HepG2 (cell line): Measurements from ENCODE around the gene MFAP2. TPM values are rescaled to one million over a fixed set of nuclear protein-coding genes. Genes with fewer than 3 reads are reported as not detected.

Experiments used
- ATAC-seq: fragments of 200-7000 bp; cut with Tn5 transposase; 3 replicates; pipeline ENCODE4 v1.9.1; 2020; ENCODE audit warnings: mild to moderate bottlenecking, moderate library complexity
- BruUV-seq: library from RNA; stranded (reverse); fragments of 400-500 nt; replicated peaks from 2 replicates; lab custom pipeline; 2021; lab: Mats Ljungman, UMichigan
- CTCF ChIA-PET: fragments of 300-600 bp; formaldehyde crosslinking; extraction: SDS; loops from one replicate; lab custom pipeline; 2021; ENCODE audit warnings: low total read pairs, inconsistent platforms, low intra/inter-chr PET ratio; lab: Yijun Ruan, JAX
- POLR2A ChIA-PET: fragments of 350-600 bp; sonication (Branson Sonifier 250); formaldehyde crosslinking; loops from one replicate; lab custom pipeline; 2020; ENCODE audit warnings: antibody characterized with exemption, inconsistent platforms; lab: Yijun Ruan, JAX
- DNase-seq: peaks from one replicate; pipeline ENCODE4 v3.0.0-alpha.2; 2015; ENCODE audit warnings: low spot score
- FAIRE-seq: peaks from 3 replicates; lab custom pipeline; 2011; peaks lifted over from hg19 to GRCh38; lab: Jason Lieb, UNC
- H2AFZ ChIP-seq: one replicate; pipeline ENCODE4 v1.6.1; 2011; ENCODE audit warnings: low read length, inconsistent platforms
- H3K27ac ChIP-seq: fragments of 300-600 bp; 3 replicates; pipeline ENCODE4 v1.8.0; 2011; ENCODE audit warnings: mixed run types, mild to moderate bottlenecking, mixed read lengths, low read length, inconsistent platforms; ENCODE audit not compliant: insufficient read depth; ENCODE audit errors: extremely low read length
- H3K27me3 ChIP-seq, 2 experiments: fragments of 200-600 bp in 1 of 2; 2 replicates in 1 of 2; 3 replicates in 1 of 2; pipeline versions ENCODE4 v1.6.0 to v1.8.0; 2011; ENCODE audit warnings: low read length in 2 of 2, mild to moderate bottlenecking in 2 of 2, moderate library complexity in 2 of 2, inconsistent platforms in 1 of 2; ENCODE audit not compliant: insufficient read depth in 2 of 2, control insufficient read depth in 1 of 2
- H3K36me3 ChIP-seq, 2 experiments: fragments of 200-600 bp in 1 of 2; replicated peaks in 1 of 2; 2 replicates in 1 of 2; 3 replicates in 1 of 2; pipeline versions ENCODE4 v1.5.1 to v1.8.0; 2011; ENCODE audit warnings: low read length in 2 of 2, inconsistent platforms in 1 of 2; ENCODE audit not compliant: insufficient read depth in 2 of 2, control insufficient read depth in 1 of 2
- H3K4me1 ChIP-seq: 2 replicates; pipeline ENCODE4 v1.5.1; 2012; ENCODE audit warnings: low read length, inconsistent platforms; ENCODE audit not compliant: insufficient read depth
- H3K4me2 ChIP-seq: 2 replicates; pipeline ENCODE4 v1.6.0; 2011; ENCODE audit warnings: low read depth, low read length, inconsistent platforms
- H3K4me3 ChIP-seq, 3 experiments: fragments of 200-600 bp in 1 of 3; sonication (generic), shearing (Covaris generic) in 1 of 3; replicated peaks in 1 of 3; 2 replicates each; pipeline ENCODE4 v1.5.1; 2011 to 2016; ENCODE audit warnings: low read length in 3 of 3, inconsistent platforms in 2 of 3, low read depth in 2 of 3, mild to moderate bottlenecking in 2 of 3, control low read depth in 1 of 3, mixed read lengths in 1 of 3; ENCODE audit not compliant: insufficient read depth in 1 of 3
- H3K79me2 ChIP-seq: one replicate; pipeline ENCODE4 v1.6.1; 2011; ENCODE audit warnings: low read length, inconsistent platforms; ENCODE audit not compliant: insufficient read depth
- H3K9ac ChIP-seq: 2 replicates; pipeline ENCODE4 v1.6.0; 2011; ENCODE audit warnings: mild to moderate bottlenecking, low read depth, low read length, inconsistent platforms; ENCODE audit not compliant: insufficient read depth
- H3K9me3 ChIP-seq: 2 replicates; pipeline ENCODE4 v1.5.1; 2012; ENCODE audit warnings: mild to moderate bottlenecking, low read length
- H4K20me1 ChIP-seq: 2 replicates; pipeline ENCODE4 v1.6.0; 2011; ENCODE audit warnings: inconsistent platforms, mild to moderate bottlenecking, low read length, moderate library complexity; ENCODE audit not compliant: insufficient read depth
- AGO1 ChIP-seq: fragments of 200-400 bp; formaldehyde crosslinking; IDR thresholded peaks from 2 replicates; pipeline ENCODE4 v1.6.1; 2017; ENCODE audit warnings: mild to moderate bottlenecking, low read depth, low read length, moderate library complexity; ENCODE audit not compliant: poor library complexity, severe bottlenecking
- BRD4 ChIP-seq: sonication (generic); formaldehyde crosslinking; IDR thresholded peaks from 2 replicates; pipeline ENCODE4 v1.4.0; 2020; ENCODE audit warnings: missing genetic modification reagents
- GMEB2 ChIP-seq: IDR thresholded peaks from 2 replicates; pipeline ENCODE4 v1.6.1; 2016; ENCODE audit warnings: missing biosample characterization, missing genetic modification reagents, low read depth
- GTF3A ChIP-seq: sonication (generic); formaldehyde crosslinking; conservative IDR thresholded peaks from 2 replicates; pipeline ENCODE4 v1.4.0; 2020; ENCODE audit warnings: mild to moderate bottlenecking, missing genetic modification reagents
- THAP9 ChIP-seq: sonication (generic); formaldehyde crosslinking; IDR thresholded peaks from 2 replicates; pipeline ENCODE4; 2020; ENCODE audit warnings: missing genetic modification reagents, mild to moderate bottlenecking, borderline replicate concordance
- WGBS: methylation state at CpG from one replicate; pipeline ENCODE4 v1.1.6; 2017; ENCODE audit warnings: low lambda C conversion rate; 5-methylcytosine and 5-hydroxymethylcytosine counted together
- in situ Hi-C: cut with HindIII; loops from 2 replicates; pipeline ENCODE4 v1.10.0; 2017; ENCODE audit warnings: low pct_unique_long_range_greater_than_20kb; ENCODE audit not compliant: extremely low pct_ligation_motif_present
- intact Hi-C: fragments of 100-400 bp; cut with micrococcal nuclease; formaldehyde crosslinking; loops from one replicate; pipeline ENCODE4 v1.10.0; 2022; ENCODE audit not compliant: unreplicated experiment
- polyA plus RNA-seq, 8 experiments: library from polyadenylated mRNA; depleted of rRNA in 3 of 8; stranded (reverse) in 7 of 8; unstranded in 1 of 8; fragments of >200 nt; fragmentation: Illumina TruSeq in 4 of 8; extraction: Trizol in 4 of 8; gene quantifications; 2 replicates each; pipeline versions ENCODE4 v1.2.1 to v1.2.3, GENCODE V29; 2011 to 2016; ENCODE audit warnings: low read depth in 4 of 8, missing spikeins in 1 of 8, mixed read lengths in 1 of 8; ENCODE audit not compliant: insufficient read depth in 1 of 8
- total RNA-seq, 5 experiments: library from RNA; depleted of rRNA; stranded (reverse); fragments of >200 nt; fragmentation: Illumina TruSeq; extraction: Trizol; gene quantifications; 2 replicates each; pipeline ENCODE4 v1.2.3, GENCODE V29; 2016; ENCODE audit warnings: low read depth in 1 of 5

MFAP2 gene
- total and polyA plus RNA-seq, 2 of the 13 experiments (the other 11 are each of a cell fraction or from before 2014, with no cell fraction given): 1.1 to 1.4 TPM

GRCh38 chr1:16927711-16928485, 52.5 kb downstream of the MFAP2 start:
- Histone ChIP-seq H2AFZ (no peak overlapping the region), H3K9ac (no peak overlapping the region), H3K79me2 (no peaks in the 10 kb centered on the region), H3K36me3 (no peaks in the 10 kb centered on the region), H3K27me3 (no peaks in the 10 kb centered on the region; a peak in 1 of 5 replicates), H3K4me2 (no peak overlapping the region), H3K27ac (no peak overlapping the region), H4K20me1 (no peaks in the 10 kb centered on the region), H3K4me1 (no peaks in the 10 kb centered on the region), H3K9me3 (no peaks in the 10 kb centered on the region), H3K4me3 (no peak overlapping the region)
- BruUV-seq: no TSS peak
- FAIRE-seq (no peak), ATAC-seq (no peak), DNase-seq (no peak)
- in situ Hi-C loops: no loop called here
- ChIA-PET POLR2A (no interaction called here), CTCF (no interaction called here)
- TF ChIP-seq GTF3A (CRISPR knock-in tag): no peak
- no peak for TF ChIP-seq BRD4 (CRISPR knock-in tag)
- TF ChIP-seq AGO1: no peak
- TF ChIP-seq THAP9: no peak
- TF ChIP-seq GMEB2 (CRISPR knock-in tag): no peak
- WGBS: 87% methylated on average over 3 of the region's 13 CpGs
- intact Hi-C loops: no loop called here
